ENCODE results near the gene RBP2. TPM values are rescaled to one million over a fixed set of nuclear protein-coding genes. Genes with fewer than 3 reads are reported as not detected.

The RBP2 gene
- total and polyA plus RNA-seq, 2 of the 8 experiments (the other 6 are each of a cell fraction or from before 2014, with no cell fraction given) = not detected

GRCh38 chr3:139465636-139466035 is 10.7 kb downstream of the RBP2 start (continued):
- TF ChIP-seq TEAD4 (IDR thresholded peaks at IDR 0.05; ENCODE audit: low read depth, low read length) = no peak
- TF ChIP-seq BRCA1 (IDR thresholded peaks at IDR 0.05; ENCODE audit: low read depth, low read length) = no peak
- TF ChIP-seq KDM5A (IDR thresholded peaks at IDR 0.05; ENCODE audit: low read length) = no peak
- TF ChIP-seq KDM1A (IDR thresholded peaks at IDR 0.05; ENCODE audit: borderline replicate concordance, low read length) = no peak
- TF ChIP-seq JUN (IDR thresholded peaks at IDR 0.05; ENCODE audit: low read depth, low read length) = no peak
